Measurements from ENCODE around the gene ZNF526.

- no peak for TF ChIP-seq CTCF (IDR thresholded peaks at IDR 0.05; ENCODE audit: insufficient read depth, low read length, poor library complexity, severe bottlenecking)
- TF ChIP-seq EZH2phosphoT487 (conservative IDR thresholded peaks at IDR 0.05; ENCODE audit: low read length): no peak
Measured at GRCh38 chr19:42275517-42275916, 55.4 kb downstream of the ZNF526 start.

Data from SU-DHL-6 (cell line).